GM23338 (cell line): Measurements from ENCODE around the gene ADAMTSL4. TPM values are rescaled to one million over a fixed set of nuclear protein-coding genes. Genes with fewer than 3 reads are reported as not detected.

Source experiments
- ATAC-seq: fragments of 200-7000 bp; cut with Tn5 transposase; 3 replicates; pipeline ENCODE4 v1.9.1; 2020
- DNase-seq: peaks from one replicate; pipeline ENCODE4 v3.0.0-alpha.2; 2015; ENCODE audit warnings: low spot score
- H2AFZ ChIP-seq: fragments of 200-600 bp; sonication (generic); 2 replicates; pipeline ENCODE4 v1.8.0; 2016; ENCODE audit warnings: antibody characterized with exemption, mild to moderate bottlenecking, moderate library complexity
- H3F3A ChIP-seq: fragments of 200-600 bp; sonication (generic); replicated peaks from 2 replicates; pipeline ENCODE4 v1.8.0; 2017; ENCODE audit warnings: antibody characterized with exemption, mixed run types, low read depth
- H3K27ac ChIP-seq: fragments of 200-600 bp; sonication (generic); 2 replicates; pipeline ENCODE4 v1.6.1; 2016; ENCODE audit warnings: low read depth
- H3K27me3 ChIP-seq: fragments of 200-600 bp; sonication (generic); 2 replicates; pipeline ENCODE4 v1.8.0; 2016; ENCODE audit warnings: mild to moderate bottlenecking, mixed run types, moderate library complexity; ENCODE audit not compliant: insufficient read depth
- H3K36me3 ChIP-seq: fragments of 200-600 bp; sonication (generic); 2 replicates; pipeline ENCODE4 v1.8.0; 2016; ENCODE audit warnings: mild to moderate bottlenecking; ENCODE audit not compliant: insufficient read depth
- H3K4me1 ChIP-seq: fragments of 200-600 bp; sonication (generic); 2 replicates; pipeline ENCODE4 v1.8.0; 2016; ENCODE audit warnings: mild to moderate bottlenecking, moderate library complexity; ENCODE audit not compliant: insufficient read depth
- H3K4me2 ChIP-seq: fragments of 200-600 bp; sonication (generic); 2 replicates; pipeline ENCODE4 v1.7.1; 2017; ENCODE audit warnings: mixed run types
- H3K4me3 ChIP-seq: fragments of 200-600 bp; sonication (generic); 2 replicates; pipeline ENCODE4 v1.6.1; 2016; ENCODE audit warnings: mixed run types
- H3K79me2 ChIP-seq: fragments of 200-600 bp; sonication (generic); replicated peaks from 2 replicates; pipeline ENCODE4 v1.8.0; 2017; ENCODE audit warnings: mild to moderate bottlenecking; ENCODE audit not compliant: insufficient read depth
- H3K9me2 ChIP-seq: fragments of 200-600 bp; sonication (generic); 2 replicates; pipeline ENCODE4 v1.8.0; 2017; ENCODE audit not compliant: insufficient read depth
- H4K20me1 ChIP-seq: fragments of 200-600 bp; sonication (generic); replicated peaks from 2 replicates; pipeline ENCODE4 v1.8.0; 2017; ENCODE audit warnings: mild to moderate bottlenecking; ENCODE audit not compliant: insufficient read depth
- H3K27ac Mint-ChIP-seq: 2 replicates; pipeline ENCODE4 v1.8.0; 2020; ENCODE audit warnings: inconsistent platforms, mild to moderate bottlenecking, moderate library complexity, mixed read lengths
- H3K27me3 Mint-ChIP-seq: 3 replicates; pipeline ENCODE4 v1.8.0; 2022; ENCODE audit warnings: low read depth, mild to moderate bottlenecking, moderate library complexity, mixed read lengths, inconsistent platforms; ENCODE audit not compliant: insufficient read depth, poor library complexity
- H3K36me3 Mint-ChIP-seq: 3 replicates; pipeline ENCODE4 v1.8.0; 2021; ENCODE audit warnings: low read depth, mild to moderate bottlenecking, inconsistent platforms, moderate library complexity, mixed read lengths
- H3K4me1 Mint-ChIP-seq: 3 replicates; pipeline ENCODE4 v1.8.0; 2020; ENCODE audit warnings: mild to moderate bottlenecking, inconsistent platforms, mixed read lengths
- H3K4me3 Mint-ChIP-seq: 3 replicates; pipeline ENCODE4 v1.8.0; 2021; ENCODE audit warnings: moderate library complexity, mild to moderate bottlenecking, inconsistent platforms, mixed read lengths
- H3K9me3 Mint-ChIP-seq: 3 replicates; pipeline ENCODE4 v1.8.0; 2020; ENCODE audit warnings: moderate library complexity, mild to moderate bottlenecking, inconsistent platforms, mixed read lengths
- CREB1 ChIP-seq: fragments of 250-450 bp; sonication (Bioruptor Pico); IDR thresholded peaks from 2 replicates; pipeline ENCODE4 v1.5.0; 2020; ENCODE audit warnings: low read depth, mild to moderate bottlenecking, moderate library complexity
- EZH2 ChIP-seq: fragments of 200-600 bp; sonication (generic); IDR thresholded peaks from one replicate; pipeline ENCODE4 v1.8.0; 2017; ENCODE audit warnings: antibody characterized with exemption, mild to moderate bottlenecking, low read depth; ENCODE audit not compliant: unreplicated experiment
- EZH2phosphoT487 ChIP-seq: fragments of 200-600 bp; sonication (generic); IDR thresholded peaks from one replicate; pipeline ENCODE4 v1.8.1; 2018; ENCODE audit warnings: antibody characterized with exemption; ENCODE audit not compliant: unreplicated experiment
- JUNB ChIP-seq: IDR thresholded peaks from one replicate; pipeline ENCODE4 v1.6.1; 2016; ENCODE audit warnings: antibody characterized with exemption; ENCODE audit not compliant: unreplicated experiment
- POLR2AphosphoS5 ChIP-seq: IDR thresholded peaks from 2 replicates; pipeline ENCODE4 v1.6.1; 2016; ENCODE audit warnings: antibody characterized with exemption, low read depth
- STAT1 ChIP-seq: IDR thresholded peaks from one replicate; pipeline ENCODE4 v1.6.1; 2016; ENCODE audit warnings: antibody characterized with exemption; ENCODE audit not compliant: unreplicated experiment
- ZNF331 ChIP-seq: fragments of 250-450 bp; sonication (Bioruptor Pico); IDR thresholded peaks from 2 replicates; pipeline ENCODE4 v1.5.0; 2020; ENCODE audit warnings: low read depth, mild to moderate bottlenecking, moderate library complexity
- polyA plus RNA-seq: library from polyadenylated mRNA; unstranded; fragments of >200 nt; fragmentation: Nextera tagmentation; extraction: Ambion mirVana; gene quantifications from 2 replicates; pipeline ENCODE4 v1.2.1, GENCODE V29; 2016
- total RNA-seq: library from RNA; depleted of rRNA; stranded (reverse); fragments of >200 nt; shearing (Covaris generic); gene quantifications from 2 replicates; pipeline ENCODE4 v1.2.3, GENCODE V29; 2014
- TF ChIP-seq, protein P1 (sequence below), 2 experiments: fragments of 200-600 bp in 1 of 2; sonication (generic) in 1 of 2; conservative IDR thresholded peaks; 2 replicates each; pipeline versions ENCODE4 v1.5.1 to v1.6.1; 2016 to 2017; ENCODE audit warnings: antibody characterized with exemption in 2 of 2, low read depth in 2 of 2, mild to moderate bottlenecking in 2 of 2, moderate library complexity in 1 of 2
- TF ChIP-seq, protein P2 (sequence below): fragments of 250-450 bp; sonication (Bioruptor Pico); IDR thresholded peaks from 2 replicates; pipeline ENCODE4 v1.5.0; 2020; ENCODE audit warnings: mild to moderate bottlenecking, moderate library complexity

ADAMTSL4 gene
- total and polyA plus RNA-seq, 2 experiments from 2014 or later, result 5.3 to 5.8 TPM

DNA sequence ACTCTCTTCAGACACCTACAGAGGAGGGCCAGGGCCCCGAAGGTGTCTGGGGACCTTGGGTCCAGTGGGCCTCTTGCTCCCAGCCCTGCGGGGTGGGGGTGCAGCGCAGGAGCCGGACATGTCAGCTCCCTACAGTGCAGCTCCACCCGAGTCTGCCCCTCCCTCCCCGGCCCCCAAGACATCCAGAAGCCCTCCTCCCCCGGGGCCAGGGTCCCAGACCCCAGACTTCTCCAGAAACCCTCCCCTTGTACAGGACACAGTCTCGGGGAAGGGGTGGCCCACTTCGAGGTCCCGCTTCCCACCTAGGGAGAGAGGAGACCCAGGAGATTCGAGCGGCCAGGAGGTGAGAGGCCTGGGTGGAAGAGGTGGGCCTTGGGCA lies 3.7 kb downstream of the ADAMTSL4 start:
- Histone ChIP-seq H3F3A (peaks cover 4% of the 10 kb centered on the region), H3K4me2 (no peak overlapping the region), H3K36me3 (no peaks in the 10 kb centered on the region), H3K79me2 (no peaks in the 10 kb centered on the region), H3K9me2 (no peaks in the 10 kb centered on the region), H3K27ac (no peak overlapping the region), H4K20me1 (no peaks in the 10 kb centered on the region), H3K4me1 (peaks cover 15% of the 10 kb centered on the region; the same call in 1 of the 2 replicates), H3K4me3 (no peak overlapping the region), H3K27me3 (peaks cover 17% of the 10 kb centered on the region), H2AFZ (no peak overlapping the region)
- TF ChIP-seq, protein P1, sequence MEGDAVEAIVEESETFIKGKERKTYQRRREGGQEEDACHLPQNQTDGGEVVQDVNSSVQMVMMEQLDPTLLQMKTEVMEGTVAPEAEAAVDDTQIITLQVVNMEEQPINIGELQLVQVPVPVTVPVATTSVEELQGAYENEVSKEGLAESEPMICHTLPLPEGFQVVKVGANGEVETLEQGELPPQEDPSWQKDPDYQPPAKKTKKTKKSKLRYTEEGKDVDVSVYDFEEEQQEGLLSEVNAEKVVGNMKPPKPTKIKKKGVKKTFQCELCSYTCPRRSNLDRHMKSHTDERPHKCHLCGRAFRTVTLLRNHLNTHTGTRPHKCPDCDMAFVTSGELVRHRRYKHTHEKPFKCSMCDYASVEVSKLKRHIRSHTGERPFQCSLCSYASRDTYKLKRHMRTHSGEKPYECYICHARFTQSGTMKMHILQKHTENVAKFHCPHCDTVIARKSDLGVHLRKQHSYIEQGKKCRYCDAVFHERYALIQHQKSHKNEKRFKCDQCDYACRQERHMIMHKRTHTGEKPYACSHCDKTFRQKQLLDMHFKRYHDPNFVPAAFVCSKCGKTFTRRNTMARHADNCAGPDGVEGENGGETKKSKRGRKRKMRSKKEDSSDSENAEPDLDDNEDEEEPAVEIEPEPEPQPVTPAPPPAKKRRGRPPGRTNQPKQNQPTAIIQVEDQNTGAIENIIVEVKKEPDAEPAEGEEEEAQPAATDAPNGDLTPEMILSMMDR (conservative IDR thresholded peaks at IDR 0.05; ENCODE audit: low read depth in 2 of 2), result no peak
- TF ChIP-seq CREB1 (CRISPR knock-in tag) (no peak), POLR2AphosphoS5 (no peak)
- peaks cover 20% of the 10 kb centered on the region for H3K27me3 Mint-ChIP-seq
- ATAC-seq (no peak), DNase-seq (no peak)
- H3K4me3 Mint-ChIP-seq, result no peak overlapping the region
- H3K4me1 Mint-ChIP-seq, result peaks cover 37% of the 10 kb centered on the region
- H3K27ac Mint-ChIP-seq, result no peak overlapping the region
- H3K36me3 Mint-ChIP-seq, result no peaks in the 10 kb centered on the region; the same call in 2 of the 3 replicates
- no peaks in the 10 kb centered on the region for H3K9me3 Mint-ChIP-seq

DNA sequence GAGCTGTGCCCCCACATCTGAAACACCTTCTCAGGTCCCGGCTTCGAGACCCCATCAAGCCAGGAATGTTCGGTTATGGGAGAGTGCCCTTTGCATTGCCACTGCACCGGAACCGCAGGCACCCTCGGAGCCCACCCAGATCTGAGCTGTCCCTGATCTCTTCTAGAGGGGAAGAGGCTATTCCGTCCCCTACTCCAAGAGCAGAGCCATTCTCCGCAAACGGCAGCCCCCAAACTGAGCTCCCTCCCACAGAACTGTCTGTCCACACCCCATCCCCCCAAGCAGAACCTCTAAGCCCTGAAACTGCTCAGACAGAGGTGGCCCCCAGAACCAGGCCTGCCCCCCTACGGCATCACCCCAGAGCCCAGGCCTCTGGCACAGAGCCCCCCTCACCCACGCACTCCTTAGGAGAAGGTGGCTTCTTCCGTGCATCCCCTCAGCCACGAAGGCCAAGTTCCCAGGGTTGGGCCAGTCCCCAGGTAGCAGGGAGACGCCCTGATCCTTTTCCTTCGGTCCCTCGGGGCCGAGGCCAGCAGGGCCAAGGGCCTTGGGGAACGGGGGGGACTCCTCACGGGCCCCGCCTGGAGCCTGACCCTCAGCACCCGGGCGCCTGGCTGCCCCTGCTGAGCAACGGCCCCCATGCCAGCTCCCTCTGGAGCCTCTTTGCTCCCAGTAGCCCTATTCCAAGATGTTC lies 4.3 kb downstream of the ADAMTSL4 start:
- H3K27ac Mint-ChIP-seq, result no peak overlapping the region
- H3K27ac ChIP-seq, result no peak overlapping the region
- TF ChIP-seq ZNF331 (CRISPR knock-in tag) (no peak), JUNB (no peak), EZH2phosphoT487 (no peak), STAT1 (no peak), EZH2 (no peak), CREB1 (CRISPR knock-in tag) (no peak)
- TF ChIP-seq, protein P1 (conservative IDR thresholded peaks at IDR 0.05; ENCODE audit: low read depth in 2 of 2), result no peak
- TF ChIP-seq, protein P2, sequence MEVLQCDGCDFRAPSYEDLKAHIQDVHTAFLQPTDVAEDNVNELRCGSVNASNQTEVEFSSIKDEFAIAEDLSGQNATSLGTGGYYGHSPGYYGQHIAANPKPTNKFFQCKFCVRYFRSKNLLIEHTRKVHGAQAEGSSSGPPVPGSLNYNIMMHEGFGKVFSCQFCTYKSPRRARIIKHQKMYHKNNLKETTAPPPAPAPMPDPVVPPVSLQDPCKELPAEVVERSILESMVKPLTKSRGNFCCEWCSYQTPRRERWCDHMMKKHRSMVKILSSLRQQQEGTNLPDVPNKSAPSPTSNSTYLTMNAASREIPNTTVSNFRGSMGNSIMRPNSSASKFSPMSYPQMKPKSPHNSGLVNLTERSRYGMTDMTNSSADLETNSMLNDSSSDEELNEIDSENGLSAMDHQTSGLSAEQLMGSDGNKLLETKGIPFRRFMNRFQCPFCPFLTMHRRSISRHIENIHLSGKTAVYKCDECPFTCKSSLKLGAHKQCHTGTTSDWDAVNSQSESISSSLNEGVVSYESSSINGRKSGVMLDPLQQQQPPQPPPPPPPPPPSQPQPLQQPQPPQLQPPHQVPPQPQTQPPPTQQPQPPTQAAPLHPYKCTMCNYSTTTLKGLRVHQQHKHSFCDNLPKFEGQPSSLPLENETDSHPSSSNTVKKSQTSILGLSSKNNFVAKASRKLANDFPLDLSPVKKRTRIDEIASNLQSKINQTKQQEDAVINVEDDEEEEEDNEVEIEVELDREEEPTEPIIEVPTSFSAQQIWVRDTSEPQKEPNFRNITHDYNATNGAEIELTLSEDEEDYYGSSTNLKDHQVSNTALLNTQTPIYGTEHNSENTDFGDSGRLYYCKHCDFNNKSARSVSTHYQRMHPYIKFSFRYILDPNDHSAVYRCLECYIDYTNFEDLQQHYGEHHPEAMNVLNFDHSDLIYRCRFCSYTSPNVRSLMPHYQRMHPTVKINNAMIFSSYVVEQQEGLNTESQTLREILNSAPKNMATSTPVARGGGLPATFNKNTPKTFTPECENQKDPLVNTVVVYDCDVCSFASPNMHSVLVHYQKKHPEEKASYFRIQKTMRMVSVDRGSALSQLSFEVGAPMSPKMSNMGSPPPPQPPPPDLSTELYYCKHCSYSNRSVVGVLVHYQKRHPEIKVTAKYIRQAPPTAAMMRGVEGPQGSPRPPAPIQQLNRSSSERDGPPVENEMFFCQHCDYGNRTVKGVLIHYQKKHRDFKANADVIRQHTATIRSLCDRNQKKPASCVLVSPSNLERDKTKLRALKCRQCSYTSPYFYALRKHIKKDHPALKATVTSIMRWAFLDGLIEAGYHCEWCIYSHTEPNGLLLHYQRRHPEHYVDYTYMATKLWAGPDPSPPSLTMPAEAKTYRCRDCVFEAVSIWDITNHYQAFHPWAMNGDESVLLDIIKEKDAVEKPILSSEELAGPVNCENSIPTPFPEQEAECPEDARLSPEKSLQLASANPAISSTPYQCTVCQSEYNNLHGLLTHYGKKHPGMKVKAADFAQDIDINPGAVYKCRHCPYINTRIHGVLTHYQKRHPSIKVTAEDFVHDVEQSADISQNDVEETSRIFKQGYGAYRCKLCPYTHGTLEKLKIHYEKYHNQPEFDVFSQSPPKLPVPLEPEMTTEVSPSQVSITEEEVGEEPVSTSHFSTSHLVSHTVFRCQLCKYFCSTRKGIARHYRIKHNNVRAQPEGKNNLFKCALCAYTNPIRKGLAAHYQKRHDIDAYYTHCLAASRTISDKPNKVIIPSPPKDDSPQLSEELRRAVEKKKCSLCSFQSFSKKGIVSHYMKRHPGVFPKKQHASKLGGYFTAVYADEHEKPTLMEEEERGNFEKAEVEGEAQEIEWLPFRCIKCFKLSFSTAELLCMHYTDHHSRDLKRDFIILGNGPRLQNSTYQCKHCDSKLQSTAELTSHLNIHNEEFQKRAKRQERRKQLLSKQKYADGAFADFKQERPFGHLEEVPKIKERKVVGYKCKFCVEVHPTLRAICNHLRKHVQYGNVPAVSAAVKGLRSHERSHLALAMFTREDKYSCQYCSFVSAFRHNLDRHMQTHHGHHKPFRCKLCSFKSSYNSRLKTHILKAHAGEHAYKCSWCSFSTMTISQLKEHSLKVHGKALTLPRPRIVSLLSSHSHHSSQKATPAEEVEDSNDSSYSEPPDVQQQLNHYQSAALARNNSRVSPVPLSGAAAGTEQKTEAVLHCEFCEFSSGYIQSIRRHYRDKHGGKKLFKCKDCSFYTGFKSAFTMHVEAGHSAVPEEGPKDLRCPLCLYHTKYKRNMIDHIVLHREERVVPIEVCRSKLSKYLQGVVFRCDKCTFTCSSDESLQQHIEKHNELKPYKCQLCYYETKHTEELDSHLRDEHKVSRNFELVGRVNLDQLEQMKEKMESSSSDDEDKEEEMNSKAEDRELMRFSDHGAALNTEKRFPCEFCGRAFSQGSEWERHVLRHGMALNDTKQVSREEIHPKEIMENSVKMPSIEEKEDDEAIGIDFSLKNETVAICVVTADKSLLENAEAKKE (CRISPR knock-in tag), result no peak

More for the DNA sequence above, 4.3 kb downstream of the ADAMTSL4 start:
- ATAC-seq (no peak), DNase-seq (no peak)
- Mint-ChIP-seq H3K27me3 (peaks cover 13% of the 10 kb centered on the region), H3K4me1 (peaks cover 34% of the 10 kb centered on the region), H3K36me3 (no peaks in the 10 kb centered on the region; the same call in 2 of the 3 replicates), H3K4me3 (no peak overlapping the region), H3K9me3 (no peaks in the 10 kb centered on the region)
- Histone ChIP-seq H3K36me3 (no peaks in the 10 kb centered on the region), H3K79me2 (no peaks in the 10 kb centered on the region), H2AFZ (no peak overlapping the region), H3K4me3 (no peak overlapping the region), H4K20me1 (no peaks in the 10 kb centered on the region), H3K4me2 (no peak overlapping the region), H3K9me2 (no peaks in the 10 kb centered on the region), H3K4me1 (peaks cover 15% of the 10 kb centered on the region; the same call in 1 of the 2 replicates), H3K27me3 (peaks cover 10% of the 10 kb centered on the region), H3F3A (peaks cover 1% of the 10 kb centered on the region)
